GM12892 (cell line): Measurements from ENCODE around the gene SNTN.
"Not testable (repeated sequence)": the region's sequence is repeated elsewhere in the genome, so short reads cannot be mapped to it uniquely, and the experiment has no call there.

Experiments used
- DNase-seq: peaks from one replicate; pipeline ENCODE4 v3.0.0; 2011; ENCODE audit not compliant: insufficient read length
- FAIRE-seq: peaks from 2 replicates; lab custom pipeline; 2011; peaks lifted over from hg19 to GRCh38; lab: Jason Lieb, UNC
- POLR2A ChIP-seq: IDR thresholded peaks from 2 replicates; pipeline ENCODE4 v1.6.1; 2011; ENCODE audit warnings: low read depth, low read length, control low read depth
- POLR2AphosphoS5 ChIP-seq: IDR thresholded peaks from 2 replicates; pipeline ENCODE4 v1.6.1; 2011; ENCODE audit warnings: low read depth, low read length, control low read depth
- TAF1 ChIP-seq: IDR thresholded peaks from 2 replicates; pipeline ENCODE4 v1.6.1; 2011; ENCODE audit warnings: low read depth, mild to moderate bottlenecking, control low read depth, low read length, borderline replicate concordance

Gene SNTN

GRCh38 chr3:63644212-63644797 is 8.2 kb upstream of the SNTN start:
- no peak for TF ChIP-seq POLR2AphosphoS5
- TF ChIP-seq TAF1: no peak
- TF ChIP-seq POLR2A: no peak
- DNase-seq (no peak), FAIRE-seq (no peak)

GRCh38 chr3:63644928-63645781 is 7.3 kb upstream of the SNTN start:
- DNase-seq, FAIRE-seq: not testable (repeated sequence)

- DNase-seq (no peak), FAIRE-seq (no peak)
- TF ChIP-seq POLR2AphosphoS5: no peak
- no peak for TF ChIP-seq POLR2A
- no peak for TF ChIP-seq TAF1
These were observed 1.7 kb downstream of the SNTN start for GRCh38 chr3:63654211-63654610.

- DNase-seq (no peak), FAIRE-seq (no peak)
These were observed 2.5 kb downstream of the SNTN start for GRCh38 chr3:63654931-63655330.

GRCh38 chr3:63655519-63655918 is 3.0 kb downstream of the SNTN start:
- TF ChIP-seq POLR2A: no peak
- no peak for TF ChIP-seq TAF1
- no peak for TF ChIP-seq POLR2AphosphoS5
- FAIRE-seq (no peak), DNase-seq (no peak)

More at GRCh38 chr3:63654931-63655330, 2.5 kb downstream of the SNTN start:
- TF ChIP-seq TAF1 (no peak), POLR2A (no peak), POLR2AphosphoS5 (no peak)

- TF ChIP-seq TAF1 (no peak), POLR2A (no peak), POLR2AphosphoS5 (no peak)
- no peak for FAIRE-seq
- DNase-seq: no peak
These were observed 4.3 kb downstream of the SNTN start for GRCh38 chr3:63656786-63657185.

- no peak for TF ChIP-seq POLR2AphosphoS5
- TF ChIP-seq TAF1: no peak
- no peak for FAIRE-seq
- DNase-seq: no peak
These were observed 8.8 kb downstream of the SNTN start for GRCh38 chr3:63661242-63661641.

- FAIRE-seq: no peak
- TF ChIP-seq TAF1: no peak
- no peak for TF ChIP-seq POLR2A
- TF ChIP-seq POLR2AphosphoS5: no peak
- DNase-seq: no peak
These were observed 9.5 kb downstream of the SNTN start for GRCh38 chr3:63662011-63662410.

- no peak for DNase-seq
- TF ChIP-seq POLR2AphosphoS5 (no peak), TAF1 (no peak), POLR2A (no peak)
- no peak for FAIRE-seq
These were observed 10.0 kb downstream of the SNTN start for GRCh38 chr3:63662500-63662899.

GRCh38 chr3:63670544-63670943 is 18.1 kb downstream of the SNTN start:
- no peak for TF ChIP-seq TAF1
- TF ChIP-seq POLR2A: no peak
- no peak for TF ChIP-seq POLR2AphosphoS5
- FAIRE-seq (no peak), DNase-seq (no peak)

GRCh38 chr3:63673111-63673510 is 20.6 kb downstream of the SNTN start:
- TF ChIP-seq POLR2AphosphoS5 (no peak), POLR2A (no peak), TAF1 (no peak)
- FAIRE-seq: no peak
- no peak for DNase-seq

- DNase-seq: no peak
- TF ChIP-seq POLR2A: no peak
- FAIRE-seq: no peak
These were observed 22.1 kb downstream of the SNTN start for GRCh38 chr3:63674586-63674985.

GRCh38 chr3:63679186-63679585 is 26.7 kb downstream of the SNTN start:
- TF ChIP-seq TAF1 (no peak), POLR2A (no peak), POLR2AphosphoS5 (no peak)
- DNase-seq (no peak), FAIRE-seq (no peak)
